ENCODE results near the gene FAM47B.

The FAM47B gene

DNA sequence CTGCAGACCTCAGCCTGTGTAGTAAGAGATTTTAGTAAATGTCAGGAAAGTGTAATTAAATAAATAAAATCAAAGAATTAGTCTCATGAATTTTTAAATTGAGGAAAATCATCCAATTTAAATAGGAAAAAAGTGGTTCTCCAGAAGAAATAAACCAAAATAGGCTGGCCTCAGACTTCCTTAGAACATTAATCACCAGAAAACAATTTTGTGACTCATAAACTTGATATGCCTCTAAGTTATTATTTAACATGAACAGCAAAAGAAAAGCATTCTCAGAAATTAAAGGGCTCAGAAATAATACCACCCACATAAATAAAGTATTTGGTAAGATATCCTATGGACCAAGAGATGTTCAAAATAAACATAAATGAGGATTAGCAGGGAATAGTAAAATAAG is 14.3 kb downstream of the FAM47B start:
- Histone ChIP-seq H3K27me3 (ENCODE audit: insufficient read depth, low read length) (no peaks in the 10 kb centered on the region), H3K27ac (ENCODE audit: low read length) (no peak overlapping the region), H3K9me3 (ENCODE audit: insufficient read depth, low read depth, low read length) (no peaks in the 10 kb centered on the region), H3K4me3 (ENCODE audit: low read length) (no peak overlapping the region), H3K36me3 (ENCODE audit: insufficient read depth, low read depth, low read length) (no peaks in the 10 kb centered on the region), H3K4me1 (ENCODE audit: insufficient read depth, low read length) (no peaks in the 10 kb centered on the region), H3K9ac (ENCODE audit: low read depth, low read length) (no peak overlapping the region)

GRCh38 chrX:34961662-34962061 is 19.1 kb downstream of the FAM47B start:
- no peaks in the 10 kb centered on the region for H3K27me3 ChIP-seq (ENCODE audit: insufficient read depth, low read length)
- H3K4me3 ChIP-seq (ENCODE audit: low read length): no peak overlapping the region
- H3K9me3 ChIP-seq (ENCODE audit: insufficient read depth, low read depth, low read length): no peaks in the 10 kb centered on the region
- no peak overlapping the region for H3K9ac ChIP-seq (ENCODE audit: low read depth, low read length)
- no peaks in the 10 kb centered on the region for H3K4me1 ChIP-seq (ENCODE audit: insufficient read depth, low read length)
- H3K36me3 ChIP-seq (ENCODE audit: insufficient read depth, low read depth, low read length): no peaks in the 10 kb centered on the region
- no peak overlapping the region for H3K27ac ChIP-seq (ENCODE audit: low read length)

DNA sequence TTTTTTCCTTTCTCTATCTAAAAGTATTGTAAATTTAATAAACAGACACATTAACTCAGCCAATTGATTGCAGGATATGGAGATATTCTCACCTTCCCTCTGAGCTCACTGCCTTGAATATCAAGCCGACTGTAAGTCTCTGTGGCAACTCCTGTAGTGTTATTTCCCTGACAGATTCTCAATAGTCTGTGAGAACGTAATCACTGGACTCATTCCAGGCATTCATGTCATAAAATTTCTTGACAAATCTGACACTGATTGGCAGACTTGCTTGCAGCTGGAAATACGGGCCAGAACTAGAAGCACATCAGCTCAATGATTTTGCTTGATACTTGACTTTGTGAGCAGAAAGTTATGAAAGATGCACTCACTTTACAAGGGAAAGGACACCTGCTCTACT is 29.6 kb downstream of the FAM47B start:
- Histone ChIP-seq H3K9ac (ENCODE audit: low read depth, low read length) (no peak overlapping the region), H3K4me3 (ENCODE audit: low read length) (no peak overlapping the region), H3K27me3 (ENCODE audit: insufficient read depth, low read length) (no peaks in the 10 kb centered on the region), H3K4me1 (ENCODE audit: insufficient read depth, low read length) (no peaks in the 10 kb centered on the region), H3K36me3 (ENCODE audit: insufficient read depth, low read depth, low read length) (no peaks in the 10 kb centered on the region), H3K9me3 (ENCODE audit: insufficient read depth, low read depth, low read length) (no peaks in the 10 kb centered on the region), H3K27ac (ENCODE audit: low read length) (no peak overlapping the region)

GRCh38 chrX:34978171-34978570 is 35.6 kb downstream of the FAM47B start:
- Histone ChIP-seq H3K27me3 (ENCODE audit: insufficient read depth, low read length) (no peaks in the 10 kb centered on the region), H3K9ac (ENCODE audit: low read depth, low read length) (no peak overlapping the region), H3K36me3 (ENCODE audit: insufficient read depth, low read depth, low read length) (no peaks in the 10 kb centered on the region)

GRCh38 chrX:34987646-34988045 is 45.0 kb downstream of the FAM47B start:
- Histone ChIP-seq H3K36me3 (ENCODE audit: insufficient read depth, low read depth, low read length) (no peaks in the 10 kb centered on the region), H3K27ac (ENCODE audit: low read length) (no peak overlapping the region), H3K4me3 (ENCODE audit: low read length) (no peak overlapping the region), H3K9ac (ENCODE audit: low read depth, low read length) (no peak overlapping the region), H3K4me1 (ENCODE audit: insufficient read depth, low read length) (no peaks in the 10 kb centered on the region), H3K27me3 (ENCODE audit: insufficient read depth, low read length) (no peaks in the 10 kb centered on the region), H3K9me3 (ENCODE audit: insufficient read depth, low read depth, low read length) (no peaks in the 10 kb centered on the region)

More at GRCh38 chrX:34978171-34978570, 35.6 kb downstream of the FAM47B start:
- no peak overlapping the region for H3K27ac ChIP-seq (ENCODE audit: low read length)
- no peaks in the 10 kb centered on the region for H3K9me3 ChIP-seq (ENCODE audit: insufficient read depth, low read depth, low read length)
- H3K4me1 ChIP-seq (ENCODE audit: insufficient read depth, low read length): no peaks in the 10 kb centered on the region
- no peak overlapping the region for H3K4me3 ChIP-seq (ENCODE audit: low read length)
